K562 (cell line): Measurements from ENCODE around the gene C17orf114.

Experiments
- BHLHE40 ChIP-seq: IDR thresholded peaks from 2 replicates; pipeline ENCODE4 v1.6.1; 2011; ENCODE audit warnings: low read length, improper control_type of control experiment
- CBFA2T2 ChIP-seq: fragments of 450-650 bp; conservative IDR thresholded peaks from 2 replicates; pipeline ENCODE4 v1.6.1; 2017; ENCODE audit warnings: mild to moderate bottlenecking
- CREB3 ChIP-seq: fragments of 450-650 bp; conservative IDR thresholded peaks from 2 replicates; pipeline ENCODE4 v1.6.1; 2016; ENCODE audit warnings: missing genetic modification characterization, low read depth, mild to moderate bottlenecking, missing compliant biosample characterization, moderate library complexity
- DPF2 ChIP-seq: fragments of 450-650 bp; IDR thresholded peaks from 2 replicates; pipeline ENCODE4 v1.6.1; 2016
- ESRRA ChIP-seq: fragments of 450-650 bp; IDR thresholded peaks from 2 replicates; pipeline ENCODE4 v1.6.1; 2014; ENCODE audit warnings: low read depth, mild to moderate bottlenecking, moderate library complexity, borderline replicate concordance
- HDAC1 ChIP-seq, 2 experiments: fragments of 450-650 bp; IDR thresholded peaks; 2 replicates each; pipeline ENCODE4 v1.6.1; 2016 to 2017; ENCODE audit warnings: inconsistent platforms in 1 of 2, mild to moderate bottlenecking in 1 of 2, moderate library complexity in 1 of 2
- HNRNPH1 ChIP-seq: fragments of 200-400 bp; formaldehyde crosslinking; optimal IDR thresholded peaks from 2 replicates; pipeline ENCODE3; 2017; ENCODE audit warnings: low read depth, mild to moderate bottlenecking, low read length, moderate library complexity
- KDM1A ChIP-seq, 2 experiments: fragments of 450-650 bp; IDR thresholded peaks; 2 replicates each; pipeline ENCODE4 v1.6.1; 2016; ENCODE audit warnings: mild to moderate bottlenecking in 2 of 2
- LEF1 ChIP-seq: fragments of 450-650 bp; IDR thresholded peaks from 2 replicates; pipeline ENCODE4 v1.6.1; 2016; ENCODE audit warnings: mild to moderate bottlenecking
- MTF1 ChIP-seq: fragments of 250-450 bp; sonication (Bioruptor Pico); IDR thresholded peaks from 2 replicates; pipeline ENCODE4 v1.9.0; 2021; ENCODE audit warnings: moderate library complexity, mild to moderate bottlenecking, inconsistent platforms, borderline replicate concordance
- NCOA4 ChIP-seq: fragments of 450-650 bp; IDR thresholded peaks from 2 replicates; pipeline ENCODE4 v1.6.1; 2018; ENCODE audit warnings: mild to moderate bottlenecking; ENCODE audit not compliant: partially characterized antibody
- NCOR1 ChIP-seq: fragments of 450-650 bp; IDR thresholded peaks from 2 replicates; pipeline ENCODE4 v1.6.1; 2016; ENCODE audit warnings: mild to moderate bottlenecking, moderate library complexity
- NEUROD1 ChIP-seq: fragments of 150-350 bp; IDR thresholded peaks from 2 replicates; pipeline ENCODE4 v1.6.1; 2014; ENCODE audit warnings: borderline replicate concordance, low read length, low read depth; ENCODE audit not compliant: partially characterized antibody
- NR2C1 ChIP-seq, 2 experiments: fragments of 450-650 bp; IDR thresholded peaks; 2 replicates each; pipeline ENCODE4 v1.6.1; 2017; ENCODE audit warnings: mild to moderate bottlenecking in 2 of 2, antibody characterized with exemption in 1 of 2, inconsistent platforms in 1 of 2, missing compliant biosample characterization in 1 of 2, missing genetic modification characterization in 1 of 2
- PHF8 ChIP-seq: fragments of 200-600 bp; sonication (generic); IDR thresholded peaks from 2 replicates; pipeline ENCODE4 v1.6.1; 2012; ENCODE audit warnings: mixed run types, mild to moderate bottlenecking, inconsistent platforms, low read length, moderate library complexity, borderline replicate concordance
- POLR2H ChIP-seq: IDR thresholded peaks from 2 replicates; pipeline ENCODE4 v1.6.1; 2016; ENCODE audit warnings: missing genetic modification characterization, low read depth, mild to moderate bottlenecking, control low read depth, missing compliant biosample characterization, moderate library complexity
- PREB ChIP-seq: sonication (generic); formaldehyde crosslinking; IDR thresholded peaks from 2 replicates; pipeline ENCODE4 v1.8.1; 2023; ENCODE audit warnings: mild to moderate bottlenecking, missing genetic modification reagents
- PURB ChIP-seq: sonication (generic); formaldehyde crosslinking; IDR thresholded peaks from 2 replicates; pipeline ENCODE4 v1.9.0; 2021; ENCODE audit warnings: low read depth, mild to moderate bottlenecking, missing genetic modification reagents
- RBBP5 ChIP-seq: fragments of 200-600 bp; sonication (generic); IDR thresholded peaks from 2 replicates; pipeline ENCODE4 v1.6.1; 2012; ENCODE audit warnings: borderline replicate concordance, mild to moderate bottlenecking, low read length, control low read depth, inconsistent platforms; ENCODE audit not compliant: insufficient read depth, poor library complexity, severe bottlenecking
- RBM39 ChIP-seq: fragments of 200-400 bp; formaldehyde crosslinking; optimal IDR thresholded peaks from 2 replicates; pipeline ENCODE3; 2018; ENCODE audit warnings: low read depth, low read length
- TCFL5 ChIP-seq: fragments of 250-450 bp; sonication (Bioruptor Pico); conservative IDR thresholded peaks from 2 replicates; pipeline ENCODE4 v1.6.1; 2021; ENCODE audit warnings: mild to moderate bottlenecking, moderate library complexity, matching md5 sums
- ZNF696 ChIP-seq: fragments of 250-450 bp; sonication (Bioruptor Pico); conservative IDR thresholded peaks from 2 replicates; pipeline ENCODE4 v1.4.0; 2020; ENCODE audit warnings: mild to moderate bottlenecking, moderate library complexity
- ZNF766 ChIP-seq: fragments of 200-800 bp; sonication (Bioruptor generic); conservative IDR thresholded peaks from 2 replicates; pipeline ENCODE4 v1.6.1; 2016; ENCODE audit warnings: missing genetic modification characterization, missing compliant biosample characterization

C17orf114 gene

GRCh38 chr17:4838309-4838785 is 36.2 kb upstream of the C17orf114 start (continued):
- TF ChIP-seq MTF1 (CRISPR knock-in tag) (no peak), PURB (no peak), ESRRA (0 out of 2 replicates have a peak, but pooled peaks have one; percentile 20), BHLHE40 (peak; percentile 60), HNRNPH1 (no peak), RBM39 (no peak), ZNF696 (CRISPR knock-in tag) (no peak), TCFL5 (CRISPR knock-in tag) (no peak), PREB (CRISPR knock-in tag) (no peak), NCOR1 (peak; percentile 72), HDAC1 (IDR thresholded peaks at IDR 0.05) (no peak), RBBP5 (no peak), POLR2H (no peak), CREB3 (tag) (no peak), NCOA4 (no peak), ZNF766 (0 out of 2 replicates have a peak, but pooled peaks have one; percentile 21), NR2C1 (IDR thresholded peaks at IDR 0.05) (peak; percentile 76), NR2C1 (tag; IDR thresholded peaks at IDR 0.05) (peak; percentile 77), KDM1A (IDR thresholded peaks at IDR 0.05) (peak; percentile 34 to 82; a peak in 2 of 4 replicates), DPF2 (peak; percentile 88), CBFA2T2 (peak; percentile 74), PHF8 (no peak), LEF1 (no peak), NEUROD1 (peak; percentile 23)
